Measurements from ENCODE around the gene CYP4F22.
"Not testable (repeated sequence)": the region's sequence is repeated elsewhere in the genome, so short reads cannot be mapped to it uniquely, and the experiment has no call there.

Gene CYP4F22

DNA sequence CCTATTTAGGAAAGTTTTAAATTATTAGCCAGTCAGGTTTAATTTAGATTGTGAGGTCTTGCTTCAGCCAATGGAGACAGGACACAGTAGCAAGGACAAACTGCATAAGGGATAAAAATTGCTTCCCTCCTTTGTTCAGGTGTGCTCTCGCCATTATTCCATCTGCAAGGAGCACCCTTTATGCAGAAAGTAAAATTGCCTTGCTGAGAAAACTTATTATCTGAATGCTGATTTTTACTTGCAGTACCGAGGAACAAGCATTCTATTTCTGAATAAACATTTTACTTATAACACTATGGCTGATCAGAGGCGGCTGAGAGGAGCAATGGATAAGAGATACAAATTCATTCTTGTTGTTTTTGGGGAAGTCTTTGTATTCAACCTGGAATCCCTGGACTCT, 8.0 kb downstream of the CYP4F22 start:
- no peaks in the 10 kb centered on the region for H3K27me3 ChIP-seq (replicated peaks; ENCODE audit: control insufficient read depth, insufficient read depth, low read length, poor library complexity, severe bottlenecking)
- no peak overlapping the region for H3K27ac ChIP-seq (ENCODE audit: insufficient read depth, low read length, poor library complexity, severe bottlenecking)
- H3K4me3 ChIP-seq (ENCODE audit: insufficient read depth, low read depth, low read length, poor library complexity, severe bottlenecking) = no peak overlapping the region
- no peaks in the 10 kb centered on the region for H3K36me3 ChIP-seq (ENCODE audit: control insufficient read depth, insufficient read depth, low read length)
- H3K4me1 ChIP-seq (ENCODE audit: control insufficient read depth, insufficient read depth, low read length, poor library complexity, severe bottlenecking) = peaks cover 12% of the 10 kb centered on the region
- DNase-seq = no peak
- no peaks in the 10 kb centered on the region for H3K9me3 ChIP-seq (ENCODE audit: control insufficient read depth, low read length)

DNA sequence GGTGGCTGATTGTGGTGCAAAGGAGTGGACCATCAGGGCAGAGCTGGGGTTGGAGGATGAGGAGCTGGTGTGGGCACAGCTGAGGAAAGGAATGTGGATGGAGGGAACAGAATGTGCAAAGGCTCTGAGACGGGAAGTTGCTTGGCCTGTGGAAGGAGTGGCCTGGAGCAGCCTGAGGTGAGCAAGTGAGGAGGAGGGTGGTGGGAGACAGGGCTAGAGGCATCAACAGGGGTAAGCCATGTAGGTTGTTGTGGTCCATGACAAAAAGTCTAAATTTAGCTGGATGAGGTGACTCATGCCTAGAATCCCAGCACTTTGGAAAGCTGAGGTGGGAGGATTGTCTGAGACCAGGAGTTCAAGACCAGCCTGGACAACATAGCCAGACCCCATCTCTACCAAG, 9.5 kb downstream of the CYP4F22 start:
- Histone ChIP-seq H3K9me3 (ENCODE audit: control insufficient read depth, low read length) (no peaks in the 10 kb centered on the region), H3K4me3 (ENCODE audit: insufficient read depth, low read depth, low read length, poor library complexity, severe bottlenecking) (no peak overlapping the region), H3K36me3 (ENCODE audit: control insufficient read depth, insufficient read depth, low read length) (no peaks in the 10 kb centered on the region), H3K27ac (ENCODE audit: insufficient read depth, low read length, poor library complexity, severe bottlenecking) (no peak overlapping the region), H3K4me1 (ENCODE audit: control insufficient read depth, insufficient read depth, low read length, poor library complexity, severe bottlenecking) (peaks cover 12% of the 10 kb centered on the region), H3K27me3 (replicated peaks; ENCODE audit: control insufficient read depth, insufficient read depth, low read length, poor library complexity, severe bottlenecking) (no peaks in the 10 kb centered on the region)
- DNase-seq = no peak

DNA sequence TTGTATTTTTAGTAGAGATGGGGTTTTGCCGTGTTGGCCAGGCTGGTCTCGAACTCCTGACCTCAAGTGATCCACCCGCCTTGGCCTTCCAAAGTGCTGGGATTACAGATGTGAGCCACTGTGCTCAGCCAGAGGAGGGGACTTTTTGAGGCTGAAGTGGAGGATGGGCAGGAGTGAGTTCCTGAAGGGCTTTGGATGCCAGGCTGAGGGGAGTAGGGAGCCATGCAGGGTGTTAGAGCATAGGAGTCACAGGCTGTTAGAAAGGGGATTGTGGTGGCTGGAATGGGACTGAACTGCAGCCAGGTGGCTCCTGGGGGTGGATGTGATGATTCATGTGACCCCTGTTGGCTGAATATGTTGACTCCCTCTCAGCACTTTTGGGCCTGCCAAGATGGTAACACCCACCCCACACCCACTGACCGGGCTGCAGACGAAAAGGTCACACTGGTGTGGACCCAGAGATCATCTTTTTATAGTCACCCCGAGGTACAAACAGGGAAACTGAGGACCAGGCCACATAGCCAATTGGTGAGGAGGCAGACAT, 11.2 kb downstream of the CYP4F22 start:
- H3K27ac ChIP-seq (ENCODE audit: insufficient read depth, low read length, poor library complexity, severe bottlenecking) = no peak overlapping the region
- H3K4me3 ChIP-seq (ENCODE audit: insufficient read depth, low read depth, low read length, poor library complexity, severe bottlenecking) = no peak overlapping the region
- H3K36me3 ChIP-seq (ENCODE audit: control insufficient read depth, insufficient read depth, low read length) = no peaks in the 10 kb centered on the region
- H3K27me3 ChIP-seq (replicated peaks; ENCODE audit: control insufficient read depth, insufficient read depth, low read length, poor library complexity, severe bottlenecking) = no peaks in the 10 kb centered on the region
- no peaks in the 10 kb centered on the region for H3K9me3 ChIP-seq (ENCODE audit: control insufficient read depth, low read length)
- DNase-seq = no peak
- peaks cover 7% of the 10 kb centered on the region for H3K4me1 ChIP-seq (ENCODE audit: control insufficient read depth, insufficient read depth, low read length, poor library complexity, severe bottlenecking)

GRCh38 chr19:15524781-15525180, 16.5 kb downstream of the CYP4F22 start:
- Histone ChIP-seq H3K4me1 (ENCODE audit: control insufficient read depth, insufficient read depth, low read length, poor library complexity, severe bottlenecking) (no peaks in the 10 kb centered on the region), H3K27me3 (replicated peaks; ENCODE audit: control insufficient read depth, insufficient read depth, low read length, poor library complexity, severe bottlenecking) (no peaks in the 10 kb centered on the region)

GRCh38 chr19:15525291-15525690, 17.0 kb downstream of the CYP4F22 start:
- H3K4me1 ChIP-seq (ENCODE audit: control insufficient read depth, insufficient read depth, low read length, poor library complexity, severe bottlenecking) = no peaks in the 10 kb centered on the region
- no peaks in the 10 kb centered on the region for H3K9me3 ChIP-seq (ENCODE audit: control insufficient read depth, low read length)
- H3K36me3 ChIP-seq (ENCODE audit: control insufficient read depth, insufficient read depth, low read length) = no peaks in the 10 kb centered on the region
- no peak overlapping the region for H3K27ac ChIP-seq (ENCODE audit: insufficient read depth, low read length, poor library complexity, severe bottlenecking)
- no peak overlapping the region for H3K4me3 ChIP-seq (ENCODE audit: insufficient read depth, low read depth, low read length, poor library complexity, severe bottlenecking)
- H3K27me3 ChIP-seq (replicated peaks; ENCODE audit: control insufficient read depth, insufficient read depth, low read length, poor library complexity, severe bottlenecking) = no peaks in the 10 kb centered on the region
- no peak for DNase-seq

More at GRCh38 chr19:15524781-15525180, 16.5 kb downstream of the CYP4F22 start:
- Histone ChIP-seq H3K9me3 (ENCODE audit: control insufficient read depth, low read length) (no peaks in the 10 kb centered on the region), H3K27ac (ENCODE audit: insufficient read depth, low read length, poor library complexity, severe bottlenecking) (no peak overlapping the region), H3K4me3 (ENCODE audit: insufficient read depth, low read depth, low read length, poor library complexity, severe bottlenecking) (no peak overlapping the region), H3K36me3 (ENCODE audit: control insufficient read depth, insufficient read depth, low read length) (no peaks in the 10 kb centered on the region)
- DNase-seq = no peak

GRCh38 chr19:15526408-15526807, 18.1 kb downstream of the CYP4F22 start:
- H3K27me3 ChIP-seq (replicated peaks; ENCODE audit: control insufficient read depth, insufficient read depth, low read length, poor library complexity, severe bottlenecking) = no peaks in the 10 kb centered on the region
- no peak for DNase-seq
- no peaks in the 10 kb centered on the region for H3K36me3 ChIP-seq (ENCODE audit: control insufficient read depth, insufficient read depth, low read length)

DNA sequence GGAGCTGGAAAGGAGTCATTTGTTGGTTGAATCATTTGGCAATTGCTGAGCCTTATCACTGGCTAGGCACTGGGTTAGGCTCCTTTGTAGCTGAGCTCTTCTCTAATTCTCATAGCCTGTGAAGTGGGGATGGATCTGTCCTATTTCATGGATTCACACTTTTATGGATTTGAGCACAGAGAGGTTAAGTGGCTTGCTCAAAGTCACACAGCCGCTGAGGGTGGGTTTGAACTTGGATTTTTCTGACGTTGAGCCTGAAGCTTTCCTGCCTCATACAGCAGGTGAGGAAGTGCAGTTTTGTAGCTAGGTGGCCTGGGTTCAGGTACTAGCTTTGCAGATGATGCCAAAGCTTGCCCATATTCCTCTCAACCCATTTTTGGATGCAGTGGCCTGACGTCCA, 19.4 kb downstream of the CYP4F22 start:
- H3K27me3 ChIP-seq (replicated peaks; ENCODE audit: control insufficient read depth, insufficient read depth, low read length, poor library complexity, severe bottlenecking) = no peaks in the 10 kb centered on the region
- no peaks in the 10 kb centered on the region for H3K9me3 ChIP-seq (ENCODE audit: control insufficient read depth, low read length)
- no peak overlapping the region for H3K27ac ChIP-seq (ENCODE audit: insufficient read depth, low read length, poor library complexity, severe bottlenecking)
- H3K36me3 ChIP-seq (ENCODE audit: control insufficient read depth, insufficient read depth, low read length) = no peaks in the 10 kb centered on the region
- H3K4me3 ChIP-seq (ENCODE audit: insufficient read depth, low read depth, low read length, poor library complexity, severe bottlenecking) = no peak overlapping the region
- DNase-seq = no peak
- H3K4me1 ChIP-seq (ENCODE audit: control insufficient read depth, insufficient read depth, low read length, poor library complexity, severe bottlenecking) = no peaks in the 10 kb centered on the region

More at GRCh38 chr19:15526408-15526807, 18.1 kb downstream of the CYP4F22 start:
- Histone ChIP-seq H3K4me1 (ENCODE audit: control insufficient read depth, insufficient read depth, low read length, poor library complexity, severe bottlenecking) (no peaks in the 10 kb centered on the region), H3K27ac (ENCODE audit: insufficient read depth, low read length, poor library complexity, severe bottlenecking) (no peak overlapping the region), H3K4me3 (ENCODE audit: insufficient read depth, low read depth, low read length, poor library complexity, severe bottlenecking) (no peak overlapping the region), H3K9me3 (ENCODE audit: control insufficient read depth, low read length) (no peaks in the 10 kb centered on the region)

DNA sequence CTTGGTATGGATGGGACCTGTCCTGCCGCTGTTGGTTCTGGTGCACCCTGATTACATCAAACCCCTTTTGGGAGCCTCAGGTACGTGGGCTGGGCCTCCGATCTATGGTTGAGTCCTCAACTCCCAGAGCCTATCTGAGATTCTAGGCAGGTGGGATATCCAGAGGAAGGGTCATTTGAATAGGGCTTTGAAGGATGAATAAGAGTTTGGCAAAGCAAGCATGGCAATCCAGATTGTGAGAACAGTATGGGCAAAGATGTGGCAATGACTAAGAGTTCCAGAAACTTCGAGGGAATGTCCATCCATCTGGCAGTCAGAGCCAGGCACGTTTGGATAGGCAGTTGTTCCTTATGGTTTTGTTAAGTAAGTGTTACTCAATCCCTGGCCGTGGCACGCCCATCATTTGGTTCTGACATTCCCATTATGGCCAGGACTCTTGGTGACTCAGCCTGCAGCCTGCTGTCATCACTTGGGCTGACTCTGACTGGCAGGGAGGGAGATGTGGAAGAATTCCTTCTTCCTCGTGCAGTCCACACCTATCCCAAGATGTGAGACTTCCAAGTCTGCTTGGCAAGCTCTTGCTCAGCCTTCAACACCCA, 21.5 kb downstream of the CYP4F22 start:
- H3K27ac ChIP-seq (ENCODE audit: insufficient read depth, low read length, poor library complexity, severe bottlenecking) = no peak overlapping the region
- H3K36me3 ChIP-seq (ENCODE audit: control insufficient read depth, insufficient read depth, low read length) = no peaks in the 10 kb centered on the region
- H3K4me3 ChIP-seq (ENCODE audit: insufficient read depth, low read depth, low read length, poor library complexity, severe bottlenecking) = no peak overlapping the region
- H3K9me3 ChIP-seq (ENCODE audit: control insufficient read depth, low read length) = no peaks in the 10 kb centered on the region
- no peaks in the 10 kb centered on the region for H3K4me1 ChIP-seq (ENCODE audit: control insufficient read depth, insufficient read depth, low read length, poor library complexity, severe bottlenecking)
- no peaks in the 10 kb centered on the region for H3K27me3 ChIP-seq (replicated peaks; ENCODE audit: control insufficient read depth, insufficient read depth, low read length, poor library complexity, severe bottlenecking)
- DNase-seq = no peak

GRCh38 chr19:15532779-15533521, 24.6 kb downstream of the CYP4F22 start:
- no peaks in the 10 kb centered on the region for H3K27me3 ChIP-seq (replicated peaks; ENCODE audit: control insufficient read depth, insufficient read depth, low read length, poor library complexity, severe bottlenecking)
- no peak for DNase-seq
- H3K27ac ChIP-seq (ENCODE audit: insufficient read depth, low read length, poor library complexity, severe bottlenecking) = no peak overlapping the region
- H3K9me3 ChIP-seq (ENCODE audit: control insufficient read depth, low read length) = no peaks in the 10 kb centered on the region
- no peaks in the 10 kb centered on the region for H3K36me3 ChIP-seq (ENCODE audit: control insufficient read depth, insufficient read depth, low read length)
- H3K4me1 ChIP-seq (ENCODE audit: control insufficient read depth, insufficient read depth, low read length, poor library complexity, severe bottlenecking) = no peaks in the 10 kb centered on the region
- H3K4me3 ChIP-seq (ENCODE audit: insufficient read depth, low read depth, low read length, poor library complexity, severe bottlenecking) = no peak overlapping the region

GRCh38 chr19:15533522-15533830, 25.2 kb downstream of the CYP4F22 start:
- not testable (repeated sequence) for H3K27ac ChIP-seq (ENCODE audit: insufficient read depth, low read length, poor library complexity, severe bottlenecking); DNase-seq; H3K4me1 ChIP-seq (ENCODE audit: control insufficient read depth, insufficient read depth, low read length, poor library complexity, severe bottlenecking); H3K36me3 ChIP-seq (ENCODE audit: control insufficient read depth, insufficient read depth, low read length); H3K9me3 ChIP-seq (ENCODE audit: control insufficient read depth, low read length); H3K4me3 ChIP-seq (ENCODE audit: insufficient read depth, low read depth, low read length, poor library complexity, severe bottlenecking); H3K27me3 ChIP-seq (replicated peaks; ENCODE audit: control insufficient read depth, insufficient read depth, low read length, poor library complexity, severe bottlenecking)

Measured in effector memory CD4-positive, alpha-beta T cell (primary cell).